GM20000 (cell line): ENCODE data around the gene ZNF57.
A peak's percentile ranks its signal among the peaks of the same experiment; 100 is the strongest.
"Not testable (repeated sequence)": the region's sequence is repeated elsewhere in the genome, so short reads cannot be mapped to it uniquely, and the experiment has no call there.

Experiments
- DNase-seq: peaks from one replicate; pipeline ENCODE4 v3.0.0; 2012; ENCODE audit warnings: low spot score
- CTCF ChIP-seq: IDR thresholded peaks from 2 replicates; pipeline ENCODE4 v1.5.1; 2012; ENCODE audit warnings: mild to moderate bottlenecking, control low read depth; ENCODE audit errors: extremely low read depth, missing control alignments

ZNF57 gene

GRCh38 chr19:2885736-2886135, 15.0 kb upstream of the ZNF57 start:
- DNase-seq, result no peak
- no peak for TF ChIP-seq CTCF

GRCh38 chr19:2887391-2887914, 13.3 kb upstream of the ZNF57 start:
- peak; percentile 58 for TF ChIP-seq CTCF
- DNase-seq, result peak; percentile 75

- TF ChIP-seq CTCF, result no peak
- DNase-seq, result no peak
Measured at GRCh38 chr19:2888731-2889224, 11.9 kb upstream of the ZNF57 start.

- DNase-seq, result not testable (repeated sequence)
Measured at GRCh38 chr19:2890531-2890930, 10.2 kb upstream of the ZNF57 start.

- no peak for DNase-seq
- TF ChIP-seq CTCF, result no peak
Measured at GRCh38 chr19:2896694-2897093, 4.0 kb upstream of the ZNF57 start.

- no peak for TF ChIP-seq CTCF
- DNase-seq, result no peak
Measured at GRCh38 chr19:2902590-2903218, 2.0 kb downstream of the ZNF57 start.

- DNase-seq, result not testable (repeated sequence)
Measured at GRCh38 chr19:2903326-2903725, 2.6 kb downstream of the ZNF57 start.

- TF ChIP-seq CTCF, result no peak
- DNase-seq, result no peak
Measured at GRCh38 chr19:2905918-2906519, 5.3 kb downstream of the ZNF57 start.
